CD4-positive, alpha-beta T cell treated with Interleukin-17A for 4 hours (primary cell): ENCODE measurements around the gene UBE2V1.

Source experiments
- DNase-seq: peaks from one replicate; pipeline ENCODE4 v3.0.0-alpha.2; 2020; ENCODE audit warnings: mixed read lengths

UBE2V1 gene

GRCh38 chr20:50061151-50062005, 51.6 kb downstream of the UBE2V1 start:
- DNase-seq = no peak

DNA sequence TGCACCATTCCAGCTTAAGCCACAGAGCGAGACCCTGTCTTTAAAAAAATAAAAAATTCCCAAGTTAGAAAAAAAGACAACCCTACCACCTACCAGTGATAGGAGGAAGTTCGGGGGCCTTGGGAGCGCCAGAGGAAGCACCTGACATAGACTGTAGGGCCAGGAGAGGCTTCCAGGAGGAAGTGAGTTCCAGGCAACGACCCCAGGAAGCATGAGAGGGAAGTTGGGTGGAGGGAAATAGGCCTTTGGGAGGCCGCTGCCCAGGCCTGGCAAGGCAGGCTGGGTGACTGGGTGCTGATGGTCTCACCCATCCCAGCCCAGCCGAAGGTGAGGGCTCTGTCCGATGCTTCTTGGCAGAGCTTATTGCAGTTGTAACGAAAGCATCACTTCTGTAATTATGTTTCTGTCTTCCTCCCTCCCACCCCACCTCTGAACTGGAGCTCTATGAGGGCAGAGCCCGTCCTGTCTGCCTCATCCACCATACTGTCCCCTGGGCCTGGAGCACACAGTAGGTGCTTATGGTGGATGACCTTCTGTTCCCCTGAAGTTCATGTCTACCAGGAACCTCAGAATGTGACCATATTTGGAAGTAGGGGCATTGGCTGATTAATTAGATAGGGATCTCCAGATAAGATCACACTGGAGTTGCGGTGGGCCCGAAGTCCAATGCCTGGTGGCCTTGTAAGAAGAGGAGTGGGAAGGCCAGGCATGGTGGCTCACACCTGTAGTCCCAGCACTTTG, 54.1 kb downstream of the UBE2V1 start:
- no peak for DNase-seq

DNA sequence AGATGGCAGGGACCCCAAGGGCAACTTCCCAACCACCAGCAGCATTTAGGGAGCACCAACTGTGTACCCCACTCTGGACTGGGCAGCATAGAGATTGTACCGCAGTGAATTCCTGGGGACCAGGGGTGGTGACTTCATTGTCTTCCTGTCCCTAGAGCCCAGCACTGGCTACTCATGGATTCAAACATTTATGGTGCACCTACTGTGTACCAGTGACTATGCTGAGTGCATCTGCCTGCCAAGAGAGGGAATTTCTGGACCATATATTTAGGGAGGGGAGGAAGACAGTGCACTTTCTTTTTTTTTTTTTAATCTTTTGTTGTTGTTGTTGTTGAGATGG, 55.3 kb downstream of the UBE2V1 start:
- DNase-seq = no peak

GRCh38 chr20:50056951-50057713, 55.8 kb downstream of the UBE2V1 start:
- no peak for DNase-seq

- DNase-seq = no peak
These were observed 56.5 kb downstream of the UBE2V1 start for GRCh38 chr20:50056408-50056926.

DNA sequence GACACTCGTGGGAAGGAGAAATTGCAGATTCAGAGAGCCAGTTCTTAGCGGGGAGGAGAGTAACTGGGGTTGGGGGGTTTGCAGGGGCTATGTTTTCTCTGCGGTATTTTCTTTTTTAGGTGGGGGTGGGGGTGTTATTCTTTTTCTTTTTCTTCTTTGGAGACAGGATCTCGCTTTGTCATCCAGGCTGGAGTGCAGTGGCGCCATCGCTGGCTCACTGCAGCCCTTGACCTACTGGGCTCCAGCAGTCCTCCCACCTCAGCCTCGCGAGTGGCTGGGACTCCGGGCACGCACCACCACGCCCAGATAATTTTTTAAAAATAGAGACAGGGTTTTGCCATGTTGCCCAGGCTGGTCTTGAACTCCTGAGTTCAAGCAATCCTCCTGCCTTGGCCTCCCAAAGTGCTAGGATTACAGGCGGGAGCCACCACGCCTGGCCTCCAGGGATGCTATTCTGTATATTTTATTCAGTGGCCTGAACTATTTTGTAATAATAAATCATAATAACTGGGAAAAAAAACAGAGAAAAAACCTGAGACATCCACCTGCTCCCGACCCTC, 57.3 kb downstream of the UBE2V1 start:
- no peak for DNase-seq

DNA sequence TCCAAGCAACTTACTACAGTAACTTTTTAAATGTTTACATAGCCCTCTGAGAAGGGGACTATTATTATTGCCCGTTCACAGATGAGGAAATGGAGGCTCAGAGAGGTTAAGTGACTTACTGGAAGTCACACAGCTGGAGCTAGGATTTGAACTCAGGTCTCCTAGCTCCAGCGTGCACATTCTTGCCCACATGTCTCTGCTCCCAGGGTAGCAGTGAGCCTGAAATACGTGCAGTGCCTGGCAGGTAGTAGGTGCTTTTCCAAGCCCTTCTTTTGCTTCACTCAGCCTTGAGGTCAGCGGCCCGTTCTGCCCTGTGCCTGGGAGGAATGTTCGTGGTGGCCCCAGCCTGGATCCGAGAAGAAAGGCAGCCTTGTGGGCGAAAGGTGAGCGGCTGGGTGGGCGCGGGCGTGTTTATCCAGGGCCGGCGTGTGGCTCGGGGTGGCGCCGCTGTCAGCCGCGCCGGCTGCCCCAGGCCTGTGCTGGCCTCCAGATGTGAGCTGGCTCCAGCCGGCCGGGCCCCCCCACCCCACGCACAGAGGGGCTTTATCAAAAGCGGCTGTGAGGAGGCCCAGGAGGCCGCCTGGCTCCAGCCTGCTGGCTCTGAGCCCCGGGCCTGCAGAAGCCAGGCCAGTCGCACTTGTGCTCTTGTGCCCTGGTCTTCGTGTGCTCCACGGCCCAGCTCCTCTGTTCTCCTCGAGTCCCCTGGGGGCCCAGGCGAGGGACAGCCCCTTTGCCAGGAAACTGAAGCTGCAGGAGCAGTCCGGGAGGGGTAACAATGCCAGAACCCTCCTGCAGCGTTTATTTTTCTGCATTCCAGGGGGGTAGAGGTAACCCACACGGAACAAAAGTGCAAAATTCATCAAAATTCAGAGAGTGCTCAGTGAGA, 58.1 kb downstream of the UBE2V1 start:
- DNase-seq = no peak

DNA sequence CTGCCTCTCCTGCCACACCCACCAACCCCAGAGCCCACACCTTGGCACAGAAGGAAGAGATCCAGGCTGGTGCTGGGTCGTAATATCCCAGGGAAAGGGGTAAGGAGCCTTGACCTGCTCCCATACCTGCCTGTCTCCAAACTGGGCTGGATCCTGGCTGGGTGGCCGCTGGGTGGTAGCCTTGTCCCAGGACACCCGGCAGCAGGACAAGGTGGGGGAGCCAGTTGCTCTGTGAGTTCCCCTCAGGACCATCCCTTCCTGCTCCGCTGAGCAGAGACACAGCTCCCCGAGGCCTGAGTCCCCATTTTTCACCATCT, 58.8 kb downstream of the UBE2V1 start:
- DNase-seq = no peak

DNA sequence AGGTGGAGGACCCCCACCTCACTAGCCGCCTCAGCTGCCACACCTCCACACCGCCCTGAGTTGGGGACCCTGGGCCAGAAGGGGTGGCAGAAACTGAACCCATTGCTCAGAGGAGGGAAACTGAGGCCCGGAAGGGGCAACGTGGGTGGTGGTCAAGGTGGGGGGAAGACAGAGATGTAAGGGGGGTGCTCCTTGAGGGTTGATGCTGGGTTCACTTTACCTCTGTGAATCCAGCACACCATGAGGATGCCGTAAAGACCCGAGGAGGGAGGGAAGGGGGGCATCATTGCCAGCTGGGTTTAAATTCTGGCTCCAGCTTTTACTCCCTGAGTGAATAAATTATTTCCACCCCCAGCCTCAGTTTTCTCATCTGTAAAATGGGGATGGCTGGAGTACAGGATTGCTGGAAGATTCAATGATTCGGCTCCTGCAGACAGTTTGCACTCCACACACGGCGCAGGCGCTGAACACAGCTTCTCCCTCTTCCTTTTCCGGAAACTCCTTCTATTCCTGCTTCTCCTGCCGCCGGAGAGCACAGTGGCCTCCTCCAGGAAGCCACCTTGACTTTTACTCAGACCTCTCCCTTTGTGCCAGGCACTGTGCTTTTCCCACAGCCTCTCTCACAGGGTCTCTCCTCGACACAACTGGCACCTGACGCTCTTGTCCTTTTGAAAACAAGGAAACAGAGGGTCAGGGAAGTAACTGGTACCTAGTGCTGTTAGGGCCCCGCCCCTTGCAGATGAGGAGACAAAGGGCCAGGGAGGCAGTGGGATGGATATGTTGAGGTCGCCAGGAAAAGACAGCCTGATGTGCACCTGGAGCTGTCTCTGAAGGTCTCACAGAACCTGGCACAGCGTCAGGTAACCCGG, 59.4 kb downstream of the UBE2V1 start:
- DNase-seq = no peak

GRCh38 chr20:50052550-50053361, 60.2 kb downstream of the UBE2V1 start:
- no peak for DNase-seq

- DNase-seq = no peak
These were observed 62.2 kb downstream of the UBE2V1 start for GRCh38 chr20:50050660-50051308.

- no peak for DNase-seq
These were observed 62.7 kb downstream of the UBE2V1 start for GRCh38 chr20:50050214-50050613.

DNA sequence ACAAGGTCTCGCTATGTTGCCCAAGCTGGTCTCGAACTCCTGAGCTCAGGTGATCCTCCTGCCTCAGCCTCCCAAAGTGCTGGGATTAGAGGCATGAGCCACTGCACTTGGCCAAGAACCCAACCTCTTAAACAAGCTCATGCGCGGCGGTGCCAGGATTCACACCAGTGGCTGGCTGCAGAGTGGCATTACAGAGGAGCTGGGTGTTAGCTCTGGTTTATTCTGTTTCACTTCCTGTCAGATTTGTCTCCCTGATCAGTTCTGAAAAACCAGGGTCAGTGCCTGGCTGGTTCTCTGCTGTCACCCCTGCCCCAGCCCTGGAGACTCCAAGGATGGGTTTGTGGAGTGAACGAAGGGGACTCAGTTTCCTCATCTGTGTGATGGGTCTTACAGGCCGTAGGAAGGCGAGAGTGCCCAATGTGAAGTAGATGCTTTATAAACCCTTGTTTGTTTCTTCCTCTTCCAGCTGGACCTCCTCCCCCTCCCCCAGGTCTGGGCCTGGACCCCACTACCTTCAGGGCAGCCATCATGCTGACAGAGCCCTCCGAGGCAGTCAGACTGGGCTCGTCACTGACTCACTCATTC, 63.4 kb downstream of the UBE2V1 start:
- DNase-seq = no peak

DNA sequence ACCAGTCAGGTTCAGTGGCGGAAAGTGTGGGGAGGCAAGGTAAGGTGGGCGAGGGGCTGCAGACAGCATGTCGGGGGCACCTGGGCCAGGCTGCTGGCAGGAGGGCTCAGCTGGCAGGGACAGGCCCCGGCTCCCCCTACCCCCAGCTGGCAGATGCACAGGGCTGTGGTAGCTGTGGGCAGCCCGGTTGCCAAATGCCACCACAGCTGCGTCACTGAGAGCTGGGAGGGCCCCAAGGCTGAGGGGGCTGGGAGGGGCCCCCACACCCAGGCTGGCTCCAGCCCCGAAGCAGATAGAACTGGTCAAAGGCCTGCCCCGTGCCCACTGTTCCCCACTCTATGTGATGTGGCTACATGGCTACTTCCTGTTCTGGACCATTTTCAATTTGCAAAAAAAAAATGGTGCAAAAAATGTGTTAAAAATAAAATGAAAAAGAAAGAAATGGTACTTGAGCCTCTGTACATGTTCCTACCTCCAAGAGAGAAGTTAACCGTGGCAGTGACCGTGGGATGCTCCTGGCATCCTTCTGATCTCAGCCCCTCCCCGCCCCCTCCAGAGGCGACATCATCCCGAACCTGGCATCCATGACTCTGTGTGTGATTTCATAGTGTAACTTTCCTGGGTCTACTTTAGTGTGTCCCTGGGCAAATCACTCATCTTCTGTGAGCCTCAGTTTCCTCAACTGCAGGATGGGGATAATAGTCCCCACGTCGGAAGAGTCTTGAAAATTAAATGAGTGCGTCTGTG, 64.4 kb downstream of the UBE2V1 start:
- no peak for DNase-seq

- DNase-seq = no peak
These were observed 68.5 kb downstream of the UBE2V1 start for GRCh38 chr20:50044353-50044960.

- no peak for DNase-seq
These were observed 69.2 kb downstream of the UBE2V1 start for GRCh38 chr20:50043573-50044352.
